GM19324 (cell line): Measurements from ENCODE around the gene CCDC116.
A peak's percentile ranks its signal among the peaks of the same experiment; 100 is the strongest.

Experiments used
- ATAC-seq: cut with Tn5 transposase; IDR thresholded peaks from one replicate; pipeline ENCODE4 v1.9.1; 2021; ENCODE audit warnings: mild to moderate bottlenecking, moderate library complexity; ENCODE audit not compliant: unreplicated experiment, low FRiP score

The CCDC116 gene

GRCh38 chr22:21646608-21647590 lies 14.3 kb downstream of the CCDC116 start:
- ATAC-seq = no peak

GRCh38 chr22:21650280-21650679 lies 17.7 kb downstream of the CCDC116 start:
- no peak for ATAC-seq

GRCh38 chr22:21650823-21651520 lies 18.4 kb downstream of the CCDC116 start:
- ATAC-seq = no peak

- no peak for ATAC-seq
Measured at GRCh38 chr22:21651521-21652009, 19.0 kb downstream of the CCDC116 start.

- peak; percentile 83 for ATAC-seq
Measured at GRCh38 chr22:21652010-21652546, 19.5 kb downstream of the CCDC116 start.

- no peak for ATAC-seq
Measured at GRCh38 chr22:21652547-21653545, 20.3 kb downstream of the CCDC116 start.

GRCh38 chr22:21657020-21657359 lies 24.4 kb downstream of the CCDC116 start:
- ATAC-seq = no peak

GRCh38 chr22:21657360-21658032 lies 24.9 kb downstream of the CCDC116 start:
- ATAC-seq = peak; percentile 61

- ATAC-seq = no peak
Measured at GRCh38 chr22:21659864-21660525, 27.4 kb downstream of the CCDC116 start.

GRCh38 chr22:21660904-21661303 lies 28.3 kb downstream of the CCDC116 start:
- ATAC-seq = no peak

- no peak for ATAC-seq
Measured at GRCh38 chr22:21661991-21662390, 29.4 kb downstream of the CCDC116 start.

GRCh38 chr22:21663738-21664137 lies 31.2 kb downstream of the CCDC116 start:
- ATAC-seq = no peak

- no peak for ATAC-seq
Measured at GRCh38 chr22:21665047-21665851, 32.7 kb downstream of the CCDC116 start.

GRCh38 chr22:21666786-21667185 lies 34.2 kb downstream of the CCDC116 start:
- no peak for ATAC-seq

GRCh38 chr22:21669026-21669425 lies 36.5 kb downstream of the CCDC116 start:
- no peak for ATAC-seq

- ATAC-seq = no peak
Measured at GRCh38 chr22:21672107-21672629, 39.6 kb downstream of the CCDC116 start.

- no peak for ATAC-seq
Measured at GRCh38 chr22:21673534-21674321, 41.2 kb downstream of the CCDC116 start.
